ENCODE data around the gene FRMD4B.

- no peak for TF ChIP-seq GATA2 (IDR thresholded peaks at IDR 0.05; ENCODE audit: low read depth, low read length)
- TF ChIP-seq GATA3 (IDR thresholded peaks at IDR 0.05; ENCODE audit: low read depth, low read length), result no peak
Observed at GRCh38 chr3:69121513-69121912, 264.4 kb downstream of the FRMD4B start.
